Activated naive CD8-positive, alpha-beta T cell treated with anti-CD3 and anti-CD28 coated beads for 36 hours (primary cell): Measurements from ENCODE around the gene DUSP14. TPM values are rescaled to one million over a fixed set of nuclear protein-coding genes. Genes with fewer than 3 reads are reported as not detected.

Experiments used
- DNase-seq: peaks from one replicate; pipeline ENCODE4 v3.0.0; 2021
- H3K27ac Mint-ChIP-seq: one replicate; pipeline ENCODE4 v1.8.0; 2022; ENCODE audit warnings: mild to moderate bottlenecking, moderate library complexity, mixed read lengths
- H3K27me3 Mint-ChIP-seq: one replicate; pipeline ENCODE4 v1.8.0; 2022; ENCODE audit warnings: mild to moderate bottlenecking, mixed read lengths
- H3K36me3 Mint-ChIP-seq: one replicate; pipeline ENCODE4 v1.8.0; 2021; ENCODE audit warnings: mild to moderate bottlenecking, mixed read lengths
- H3K4me1 Mint-ChIP-seq: one replicate; pipeline ENCODE4 v1.8.0; 2021; ENCODE audit warnings: mixed read lengths
- H3K4me3 Mint-ChIP-seq: one replicate; pipeline ENCODE4 v1.8.0; 2022; ENCODE audit warnings: mild to moderate bottlenecking, moderate library complexity, mixed read lengths
- H3K9me3 Mint-ChIP-seq: one replicate; pipeline ENCODE4 v1.8.0; 2022; ENCODE audit warnings: mixed read lengths
- total RNA-seq, 2 experiments: library from RNA; stranded (reverse); gene quantifications; one replicate each; pipeline ENCODE4 v1.2.3, GENCODE V29; 2021

The DUSP14 gene
- total RNA-seq, 2 experiments from 2014 or later = 15.1 to 15.3 TPM

- no peaks in the 10 kb centered on the region for H3K9me3 Mint-ChIP-seq
- peak overlapping the region; percentile 68 for H3K27ac Mint-ChIP-seq
- peaks cover 10% of the 10 kb centered on the region for H3K36me3 Mint-ChIP-seq
- H3K4me3 Mint-ChIP-seq = no peak overlapping the region
- no peaks in the 10 kb centered on the region for H3K27me3 Mint-ChIP-seq
- no peak for DNase-seq
- peaks cover 12% of the 10 kb centered on the region for H3K4me1 Mint-ChIP-seq
Observed at GRCh38 chr17:37519251-37519985, 29.7 kb downstream of the DUSP14 start.

GRCh38 chr17:37520174-37520573 lies 30.5 kb downstream of the DUSP14 start:
- H3K9me3 Mint-ChIP-seq = no peaks in the 10 kb centered on the region
- no peak overlapping the region for H3K4me3 Mint-ChIP-seq
- DNase-seq = no peak
- no peak overlapping the region for H3K27ac Mint-ChIP-seq
- H3K36me3 Mint-ChIP-seq = peaks cover 10% of the 10 kb centered on the region
- peaks cover 16% of the 10 kb centered on the region for H3K4me1 Mint-ChIP-seq
- H3K27me3 Mint-ChIP-seq = no peaks in the 10 kb centered on the region

- peaks cover 16% of the 10 kb centered on the region for H3K4me1 Mint-ChIP-seq
- H3K36me3 Mint-ChIP-seq = peaks cover 10% of the 10 kb centered on the region
- no peak for DNase-seq
- no peaks in the 10 kb centered on the region for H3K27me3 Mint-ChIP-seq
- H3K9me3 Mint-ChIP-seq = no peaks in the 10 kb centered on the region
- no peak overlapping the region for H3K4me3 Mint-ChIP-seq
- no peak overlapping the region for H3K27ac Mint-ChIP-seq
Observed at GRCh38 chr17:37521821-37522220, 32.1 kb downstream of the DUSP14 start.

DNA sequence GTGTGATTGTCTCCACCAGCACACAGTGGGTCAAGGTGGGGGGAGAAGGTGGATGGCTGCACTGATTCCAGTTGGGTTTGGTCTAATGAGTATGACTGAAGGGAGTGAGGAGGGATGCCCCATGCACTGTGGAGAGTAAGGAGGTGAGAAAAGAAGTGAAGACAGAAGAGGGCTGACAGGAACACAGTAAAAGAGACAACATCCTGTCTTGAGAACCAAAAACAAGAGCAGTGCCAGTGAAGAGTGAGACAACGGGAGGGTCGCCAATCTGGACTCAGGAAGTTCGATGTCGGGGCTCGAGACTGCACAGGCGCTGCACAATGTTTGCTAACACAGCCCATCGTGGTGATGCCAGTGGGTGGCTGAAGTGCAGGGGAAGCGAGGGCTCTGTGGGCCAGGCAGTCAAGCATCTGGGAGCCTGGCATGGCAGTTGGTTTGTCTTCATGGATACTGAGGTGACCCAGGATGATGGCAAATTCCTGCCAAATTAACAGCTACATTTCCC lies 34.1 kb downstream of the DUSP14 start:
- Mint-ChIP-seq H3K4me1 (peaks cover 21% of the 10 kb centered on the region), H3K4me3 (no peak overlapping the region), H3K36me3 (peaks cover 10% of the 10 kb centered on the region), H3K27me3 (no peaks in the 10 kb centered on the region), H3K27ac (peak overlapping the region; percentile 71), H3K9me3 (no peaks in the 10 kb centered on the region)
- DNase-seq = no peak

DNA sequence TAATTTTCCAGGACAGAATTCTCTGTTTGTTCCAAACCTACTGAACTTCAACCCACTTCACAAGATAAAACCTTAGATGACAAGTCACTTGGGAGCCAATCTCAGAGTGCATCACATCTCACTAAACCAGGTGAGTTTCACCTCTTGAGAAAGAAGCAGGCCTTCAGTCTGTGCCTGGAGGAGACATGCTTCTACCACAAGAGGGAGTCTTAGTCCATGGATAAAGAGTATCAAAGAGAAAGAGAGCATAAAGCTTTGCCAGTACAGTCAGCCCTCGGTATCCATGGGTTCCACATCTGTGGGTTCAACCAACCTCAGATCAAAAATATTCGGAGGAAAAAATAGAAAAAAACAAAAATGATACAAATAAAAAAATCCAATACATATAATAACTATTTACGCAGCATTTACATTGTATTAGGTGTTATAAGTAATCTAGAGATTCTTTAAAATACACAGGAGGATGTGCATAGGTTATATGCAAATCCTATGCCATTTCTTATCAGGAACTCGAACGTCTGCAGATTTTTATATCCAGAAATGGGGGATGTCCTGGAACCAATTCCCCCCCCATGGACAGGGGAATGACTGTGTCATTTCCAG lies 37.7 kb downstream of the DUSP14 start:
- H3K36me3 Mint-ChIP-seq = peaks cover 19% of the 10 kb centered on the region
- no peaks in the 10 kb centered on the region for H3K27me3 Mint-ChIP-seq
- no peak overlapping the region for H3K27ac Mint-ChIP-seq
- no peak overlapping the region for H3K4me3 Mint-ChIP-seq
- no peaks in the 10 kb centered on the region for H3K9me3 Mint-ChIP-seq
- no peak for DNase-seq
- peaks cover 18% of the 10 kb centered on the region for H3K4me1 Mint-ChIP-seq

DNA sequence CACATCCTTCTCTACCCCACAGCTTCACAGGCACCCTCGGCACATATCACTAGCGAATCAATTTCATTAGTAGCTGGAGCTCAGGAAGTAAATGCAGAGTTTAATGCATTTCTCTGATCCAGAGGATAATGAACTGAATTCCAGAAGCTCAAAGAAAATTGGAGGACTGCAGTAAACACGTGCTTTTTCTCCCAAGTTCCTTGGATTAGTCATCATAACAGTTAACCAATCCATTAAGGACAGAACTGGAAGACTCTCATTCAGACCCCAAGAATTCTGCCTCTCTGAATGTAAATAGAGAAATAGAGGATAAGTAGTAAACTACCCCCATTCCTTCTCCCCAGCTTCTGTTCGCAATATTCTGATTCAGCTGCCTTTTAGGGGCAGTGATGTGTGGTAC lies 40.7 kb downstream of the DUSP14 start:
- Mint-ChIP-seq H3K4me1 (peaks cover 5% of the 10 kb centered on the region), H3K27me3 (no peaks in the 10 kb centered on the region), H3K27ac (peak overlapping the region; percentile 28), H3K36me3 (peaks cover 14% of the 10 kb centered on the region), H3K9me3 (no peaks in the 10 kb centered on the region), H3K4me3 (no peak overlapping the region)
- DNase-seq = no peak

- Mint-ChIP-seq H3K27ac (no peak overlapping the region), H3K27me3 (no peaks in the 10 kb centered on the region), H3K9me3 (no peaks in the 10 kb centered on the region), H3K4me1 (peaks cover 3% of the 10 kb centered on the region), H3K4me3 (no peak overlapping the region), H3K36me3 (peaks cover 14% of the 10 kb centered on the region)
- DNase-seq = no peak
Observed at GRCh38 chr17:37532756-37533155, 43.1 kb downstream of the DUSP14 start.

DNA sequence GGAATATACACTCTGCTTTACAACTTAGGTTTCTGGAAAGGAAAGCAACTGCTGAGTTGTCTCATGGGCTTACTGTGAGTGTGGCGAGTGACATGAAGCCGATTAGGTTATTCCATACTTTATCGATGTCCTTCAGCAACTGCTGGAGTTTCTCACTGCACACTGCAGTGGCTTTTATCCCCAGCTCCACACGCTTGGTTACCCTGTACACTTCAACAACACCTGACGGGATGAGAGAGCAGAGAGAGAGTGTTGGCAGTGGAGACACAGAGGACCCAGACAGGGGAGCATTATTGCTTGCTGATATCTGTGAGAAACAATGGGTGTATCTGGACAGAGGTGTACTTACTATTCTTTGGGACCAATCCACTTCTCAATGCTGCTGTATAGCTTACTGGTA lies 46.2 kb downstream of the DUSP14 start:
- Mint-ChIP-seq H3K9me3 (no peaks in the 10 kb centered on the region), H3K4me3 (no peak overlapping the region), H3K27ac (no peak overlapping the region), H3K4me1 (no peaks in the 10 kb centered on the region), H3K36me3 (peaks cover 9% of the 10 kb centered on the region), H3K27me3 (no peaks in the 10 kb centered on the region)
- DNase-seq = no peak

DNA sequence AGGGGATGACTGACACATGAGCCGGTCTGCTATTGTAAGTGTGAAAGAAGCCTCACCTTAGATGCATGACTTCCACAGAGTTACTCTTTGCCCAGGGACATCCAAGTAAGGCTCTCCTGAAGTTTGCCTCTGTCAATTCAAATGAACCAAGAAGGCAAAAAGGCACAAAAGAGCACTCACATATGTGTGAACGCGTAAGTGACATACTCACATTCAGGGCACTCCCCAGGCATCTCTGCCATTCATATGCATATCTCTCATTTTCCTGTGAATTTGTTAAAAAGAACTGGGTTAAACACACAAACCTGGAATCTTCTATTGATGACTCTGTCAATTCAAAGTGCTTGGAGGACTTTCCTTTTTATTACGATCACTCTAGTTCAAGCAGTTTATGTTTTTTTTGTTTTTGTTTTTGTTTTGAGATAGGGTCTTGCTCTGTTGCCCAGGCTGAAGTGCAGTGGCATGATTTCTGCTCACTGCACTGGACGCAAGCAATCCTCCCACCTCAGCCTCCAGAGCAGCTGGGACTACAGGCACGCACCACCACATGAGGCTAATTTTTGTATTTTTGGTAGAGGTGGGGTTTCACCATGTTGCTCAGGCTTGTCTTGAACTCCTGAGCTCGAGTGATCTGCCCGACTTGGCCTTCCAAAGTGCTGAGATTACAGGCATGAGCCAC lies 49.4 kb downstream of the DUSP14 start:
- DNase-seq = no peak
- H3K4me1 Mint-ChIP-seq = peaks cover 14% of the 10 kb centered on the region
- no peak overlapping the region for H3K27ac Mint-ChIP-seq
- H3K9me3 Mint-ChIP-seq = no peaks in the 10 kb centered on the region
- no peaks in the 10 kb centered on the region for H3K27me3 Mint-ChIP-seq
- H3K36me3 Mint-ChIP-seq = peaks cover 15% of the 10 kb centered on the region
- H3K4me3 Mint-ChIP-seq = no peak overlapping the region

GRCh38 chr17:37541880-37542660 lies 52.4 kb downstream of the DUSP14 start:
- H3K4me1 Mint-ChIP-seq = peaks cover 22% of the 10 kb centered on the region
- no peak overlapping the region for H3K4me3 Mint-ChIP-seq
- H3K27ac Mint-ChIP-seq = peak overlapping the region; percentile 92
- peaks cover 15% of the 10 kb centered on the region for H3K36me3 Mint-ChIP-seq
- no peak for DNase-seq
- H3K9me3 Mint-ChIP-seq = no peaks in the 10 kb centered on the region
- no peaks in the 10 kb centered on the region for H3K27me3 Mint-ChIP-seq

DNA sequence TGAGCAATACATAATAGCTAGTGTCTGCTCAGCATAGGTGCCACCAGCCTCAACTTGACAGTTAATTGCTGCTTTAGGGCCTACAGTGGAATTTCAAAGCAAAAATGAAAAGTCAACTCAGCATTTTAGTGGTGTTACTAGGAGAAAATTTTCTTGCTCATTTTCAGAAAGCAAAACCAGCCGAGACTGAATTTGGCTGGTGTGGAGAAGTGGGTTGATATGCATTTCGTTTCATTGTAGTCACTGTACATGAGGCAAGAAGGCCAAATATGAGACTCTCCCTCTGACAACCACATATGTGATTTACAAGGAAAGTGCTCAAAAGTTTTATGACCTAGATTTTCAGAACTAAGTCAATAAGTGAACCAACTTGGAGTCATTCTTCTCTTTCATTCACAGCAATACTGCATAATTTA lies 54.0 kb downstream of the DUSP14 start:
- no peak for DNase-seq
- Mint-ChIP-seq H3K36me3 (peaks cover 15% of the 10 kb centered on the region), H3K9me3 (no peaks in the 10 kb centered on the region), H3K27me3 (no peaks in the 10 kb centered on the region), H3K27ac (peak overlapping the region; percentile 58), H3K4me1 (peaks cover 31% of the 10 kb centered on the region), H3K4me3 (no peak overlapping the region)

GRCh38 chr17:37545486-37545885 lies 55.8 kb downstream of the DUSP14 start:
- H3K4me1 Mint-ChIP-seq = peaks cover 37% of the 10 kb centered on the region
- DNase-seq = no peak
- H3K27me3 Mint-ChIP-seq = no peaks in the 10 kb centered on the region
- no peak overlapping the region for H3K4me3 Mint-ChIP-seq
- peaks cover 19% of the 10 kb centered on the region for H3K36me3 Mint-ChIP-seq
- no peaks in the 10 kb centered on the region for H3K9me3 Mint-ChIP-seq
- H3K27ac Mint-ChIP-seq = no peak overlapping the region

DNA sequence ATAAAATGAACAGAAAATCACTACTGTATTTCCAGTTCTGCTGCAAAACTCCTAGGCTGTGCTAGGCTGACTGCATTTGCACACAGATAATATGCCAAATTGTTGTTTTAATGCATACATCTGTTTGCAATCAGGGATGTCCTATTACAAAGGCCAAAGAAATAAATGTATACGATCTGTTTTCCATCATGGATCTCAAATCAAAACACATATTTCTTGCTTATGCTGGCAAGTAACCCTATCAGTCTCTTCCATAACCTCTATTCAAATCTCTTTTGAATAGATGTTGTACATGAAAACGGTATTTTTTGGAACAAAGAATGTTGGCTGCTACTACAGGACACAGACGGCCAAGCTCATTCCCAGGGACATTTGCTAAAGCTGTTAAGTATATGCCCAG lies 56.6 kb downstream of the DUSP14 start:
- Mint-ChIP-seq H3K9me3 (no peaks in the 10 kb centered on the region), H3K36me3 (peaks cover 20% of the 10 kb centered on the region), H3K27ac (peak overlapping the region; percentile 32), H3K4me1 (peaks cover 45% of the 10 kb centered on the region), H3K4me3 (no peak overlapping the region), H3K27me3 (no peaks in the 10 kb centered on the region)
- DNase-seq = no peak

GRCh38 chr17:37547986-37548385 lies 58.3 kb downstream of the DUSP14 start:
- Mint-ChIP-seq H3K27me3 (no peaks in the 10 kb centered on the region), H3K36me3 (peaks cover 16% of the 10 kb centered on the region), H3K4me1 (peaks cover 52% of the 10 kb centered on the region), H3K9me3 (no peaks in the 10 kb centered on the region), H3K27ac (peak overlapping the region; percentile 1), H3K4me3 (no peak overlapping the region)
- no peak for DNase-seq

DNA sequence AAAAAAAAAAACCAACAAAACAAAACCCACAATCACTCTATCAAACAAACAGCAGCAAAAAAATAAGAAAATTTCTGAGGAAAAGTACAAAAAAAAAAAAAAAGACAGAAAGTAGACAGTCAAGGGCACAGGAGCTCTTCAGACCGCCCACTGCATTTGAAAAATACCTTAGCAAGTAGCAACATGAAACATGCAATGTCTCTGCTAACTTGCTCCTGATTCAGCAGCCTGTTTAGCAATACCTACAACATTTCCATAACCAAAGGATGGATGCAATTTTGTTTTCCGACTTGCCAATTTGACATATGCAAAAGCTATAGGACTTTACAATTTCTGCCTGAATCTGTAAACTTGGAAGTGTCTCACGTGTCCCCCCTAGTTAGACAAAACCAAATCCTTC lies 62.1 kb downstream of the DUSP14 start:
- DNase-seq = no peak
- no peak overlapping the region for H3K27ac Mint-ChIP-seq
- H3K9me3 Mint-ChIP-seq = no peaks in the 10 kb centered on the region
- H3K27me3 Mint-ChIP-seq = no peaks in the 10 kb centered on the region
- peaks cover 26% of the 10 kb centered on the region for H3K36me3 Mint-ChIP-seq
- H3K4me3 Mint-ChIP-seq = no peak overlapping the region
- peaks cover 51% of the 10 kb centered on the region for H3K4me1 Mint-ChIP-seq
